H1 (cell line): Measurements from ENCODE around the gene MRPL34. TPM values are rescaled to one million over a fixed set of nuclear protein-coding genes. Genes with fewer than 3 reads are reported as not detected.

Experiments used
- CTCF ChIA-PET: fragments of 300-600 bp; sonication (Branson Sonifier 250); formaldehyde crosslinking; loops from one replicate; lab custom pipeline; 2021; ENCODE audit not compliant: partially characterized antibody; lab: Charles Lee
- POLR2A ChIA-PET: fragments of 300-600 bp; sonication (Branson Sonifier 250); formaldehyde crosslinking; loops from one replicate; lab custom pipeline; 2021; ENCODE audit warnings: inconsistent platforms; ENCODE audit not compliant: partially characterized antibody; lab: Charles Lee
- DNase-seq, 2 experiments: peaks; one replicate each; pipeline versions ENCODE4 v3.0.0 to v3.0.0-alpha.2; 2010 to 2022; ENCODE audit warnings: low spot score in 2 of 2, low read depth in 1 of 2, mixed read lengths in 1 of 2
- FAIRE-seq: peaks from 2 replicates; lab custom pipeline; 2011; peaks lifted over from hg19 to GRCh38; lab: Jason Lieb, UNC
- H2AFZ ChIP-seq: 2 replicates; pipeline ENCODE4 v1.8.1; 2012; ENCODE audit warnings: low read length, inconsistent platforms
- H2AK5ac ChIP-seq: 2 replicates; pipeline ENCODE4 v1.6.1; 2013; ENCODE audit warnings: low read depth, low read length
- H2BK120ac ChIP-seq: replicated peaks from 2 replicates; pipeline ENCODE3; 2013; ENCODE audit warnings: low read depth, low read length, inconsistent platforms
- H2BK12ac ChIP-seq: 2 replicates; pipeline ENCODE4 v1.6.1; 2013; ENCODE audit warnings: low read depth, low read length
- H2BK15ac ChIP-seq: 2 replicates; pipeline ENCODE4 v1.6.1; 2013; ENCODE audit warnings: low read length
- H2BK20ac ChIP-seq: 2 replicates; pipeline ENCODE4 v1.6.1; 2013; ENCODE audit warnings: low read length
- H2BK5ac ChIP-seq: 2 replicates; pipeline ENCODE4 v1.6.1; 2013; ENCODE audit warnings: low read depth, low read length
- H3K14ac ChIP-seq: 2 replicates; pipeline ENCODE4 v1.6.1; 2013; ENCODE audit warnings: inconsistent platforms; ENCODE audit not compliant: insufficient read length
- H3K18ac ChIP-seq: 2 replicates; pipeline ENCODE4 v1.6.1; 2013; ENCODE audit warnings: low read length; ENCODE audit errors: extremely low read depth
- H3K23ac ChIP-seq: 2 replicates; pipeline ENCODE4 v1.6.1; 2013; ENCODE audit warnings: inconsistent platforms; ENCODE audit not compliant: insufficient read length
- H3K23me2 ChIP-seq: 2 replicates; pipeline ENCODE4 v1.6.1; 2013; ENCODE audit warnings: low read depth, low read length
- H3K27ac ChIP-seq: 2 replicates; pipeline ENCODE4 v1.6.1; 2011; ENCODE audit warnings: low read depth, low read length, inconsistent platforms
- H3K27me3 ChIP-seq, 4 experiments: replicated peaks in 1 of 4; 1 replicate in 1 of 4; 2 replicates in 3 of 4; pipeline versions ENCODE4 v1.6.1 to v1.8.1; 2011 to 2013; ENCODE audit warnings: low read length in 3 of 4, mild to moderate bottlenecking in 3 of 4, inconsistent platforms in 2 of 4, mixed read lengths in 2 of 4, moderate library complexity in 1 of 4; ENCODE audit not compliant: control insufficient read depth in 3 of 4, insufficient read depth in 3 of 4; ENCODE audit errors: extremely low read depth in 1 of 4
- H3K36me3 ChIP-seq, 4 experiments: 2 replicates each; pipeline versions ENCODE4 v1.6.1 to v1.8.1; 2011 to 2013; ENCODE audit warnings: mild to moderate bottlenecking in 4 of 4, low read length in 3 of 4, moderate library complexity in 2 of 4, control low read depth in 1 of 4, inconsistent platforms in 1 of 4; ENCODE audit not compliant: insufficient read depth in 4 of 4, control insufficient read depth in 2 of 4
- H3K4ac ChIP-seq: replicated peaks from 2 replicates; pipeline ENCODE3; 2013; ENCODE audit warnings: low read length, low read depth, mixed read lengths, inconsistent platforms; ENCODE audit not compliant: insufficient read length
- H3K4me1 ChIP-seq, 4 experiments: replicated peaks in 1 of 4; 1 replicate in 1 of 4; 2 replicates in 3 of 4; pipeline versions ENCODE4 v1.6.1 to v1.8.1; 2011 to 2013; ENCODE audit warnings: low read length in 3 of 4, inconsistent platforms in 2 of 4, mixed read lengths in 1 of 4; ENCODE audit not compliant: insufficient read depth in 4 of 4, control insufficient read depth in 3 of 4
- H3K4me2 ChIP-seq, 2 experiments: 2 replicates each; pipeline versions ENCODE4 v1.6.1 to v1.8.1; 2011 to 2013; ENCODE audit warnings: low read depth in 2 of 2, low read length in 2 of 2, control low read depth in 1 of 2, inconsistent platforms in 1 of 2, mild to moderate bottlenecking in 1 of 2; ENCODE audit not compliant: insufficient read depth in 1 of 2
- H3K4me3 ChIP-seq, 4 experiments: fragments of 200-600, 300-600 bp in 1 of 4; sonication (generic), shearing (Covaris generic), sonication (Bioruptor Twin) in 1 of 4; 2 replicates each; pipeline versions ENCODE4 v1.5.1 to v1.8.1; 2011 to 2016; ENCODE audit warnings: low read length in 4 of 4, low read depth in 3 of 4, control low read depth in 2 of 4, inconsistent platforms in 2 of 4, mild to moderate bottlenecking in 2 of 4, mixed read lengths in 1 of 4, moderate library complexity in 1 of 4; ENCODE audit not compliant: insufficient read depth in 2 of 4; ENCODE audit errors: extremely low read depth in 1 of 4
- H3K56ac ChIP-seq: replicated peaks from 2 replicates; pipeline ENCODE3; 2013; ENCODE audit warnings: low read depth, mild to moderate bottlenecking, mixed read lengths, low read length, inconsistent platforms; ENCODE audit not compliant: insufficient read length
- H3K79me1 ChIP-seq: 2 replicates; pipeline ENCODE4 v1.6.1; 2013; ENCODE audit warnings: low read depth, low read length, control low read depth
- H3K79me2 ChIP-seq, 2 experiments: 2 replicates each; pipeline versions ENCODE4 v1.6.1 to v1.8.1; 2012 to 2013; ENCODE audit warnings: low read length in 2 of 2, mild to moderate bottlenecking in 2 of 2, inconsistent platforms in 1 of 2; ENCODE audit not compliant: insufficient read depth in 2 of 2, control insufficient read depth in 1 of 2
- H3K9ac ChIP-seq, 4 experiments: replicated peaks in 1 of 4; 1 replicate in 1 of 4; 2 replicates in 3 of 4; pipeline versions ENCODE4 v1.6.1 to v1.8.1; 2011 to 2013; ENCODE audit warnings: low read depth in 3 of 4, low read length in 3 of 4, control low read depth in 2 of 4, mild to moderate bottlenecking in 2 of 4, moderate library complexity in 2 of 4, inconsistent platforms in 1 of 4; ENCODE audit errors: extremely low read depth in 1 of 4
- H3K9me3 ChIP-seq, 2 experiments: 2 replicates each; pipeline versions ENCODE4 v1.6.1 to v1.8.1; 2012 to 2013; ENCODE audit warnings: mild to moderate bottlenecking in 2 of 2, moderate library complexity in 2 of 2, control low read depth in 1 of 2, inconsistent platforms in 1 of 2, low read depth in 1 of 2, low read length in 1 of 2, mixed read lengths in 1 of 2; ENCODE audit not compliant: insufficient read depth in 2 of 2
- H4K20me1 ChIP-seq, 2 experiments: replicated peaks in 1 of 2; 2 replicates each; pipeline versions ENCODE3 to v1.8.1; 2011 to 2013; ENCODE audit warnings: inconsistent platforms in 2 of 2, low read length in 2 of 2, mild to moderate bottlenecking in 1 of 2; ENCODE audit not compliant: insufficient read depth in 2 of 2, control insufficient read depth in 1 of 2
- H4K5ac ChIP-seq: 2 replicates; pipeline ENCODE4 v1.6.1; 2013; ENCODE audit warnings: low read length, low read depth, mixed read lengths, inconsistent platforms; ENCODE audit not compliant: insufficient read length
- H4K8ac ChIP-seq: 2 replicates; pipeline ENCODE4 v1.8.0; 2013; ENCODE audit warnings: mild to moderate bottlenecking, moderate library complexity, low read length, inconsistent platforms; ENCODE audit not compliant: insufficient read depth; ENCODE audit errors: extremely low read depth
- H4K91ac ChIP-seq: replicated peaks from 2 replicates; pipeline ENCODE3; 2013; ENCODE audit warnings: low read length, mixed read lengths, inconsistent platforms; ENCODE audit not compliant: insufficient read length
- GABPA ChIP-seq: IDR thresholded peaks from 2 replicates; pipeline ENCODE4 v1.6.1; 2011; ENCODE audit warnings: mild to moderate bottlenecking, low read length, moderate library complexity, borderline replicate concordance; ENCODE audit not compliant: insufficient read depth
- KDM1A ChIP-seq: fragments of 200-600, 300-600 bp; sonication (generic); IDR thresholded peaks from 2 replicates; pipeline ENCODE4 v1.7.1; 2016; ENCODE audit warnings: mild to moderate bottlenecking, low read length, borderline replicate concordance
- SIN3A ChIP-seq, 2 experiments: IDR thresholded peaks in 1 of 2; conservative IDR thresholded peaks in 1 of 2; 2 replicates each; pipeline ENCODE4 v1.6.1; 2011 to 2012; ENCODE audit warnings: low read length in 2 of 2, improper control_type of control experiment in 1 of 2, low read depth in 1 of 2, mild to moderate bottlenecking in 1 of 2
- TAF7 ChIP-seq: optimal IDR thresholded peaks from 2 replicates; pipeline ENCODE3; 2011; ENCODE audit warnings: low read depth, mild to moderate bottlenecking, inconsistent platforms, low read length, moderate library complexity, borderline replicate concordance
- WGBS, 2 experiments: shearing (Covaris generic) in 1 of 2; methylation state at CpG; one replicate each; pipeline versions ENCODE4 v1.1.6 to v1.1.7; 2013 to 2015; ENCODE audit warnings: low lambda C conversion rate in 2 of 2, mixed read lengths in 2 of 2, inconsistent platforms in 1 of 2, low coverage in 1 of 2, missing lambda C conversion rate in 1 of 2; ENCODE audit not compliant: insufficient replicate concordance in 2 of 2, insufficient coverage in 1 of 2, insufficient read length in 1 of 2; ENCODE audit errors: extremely low coverage in 1 of 2, missing lambda C conversion rate in 1 of 2; 5-methylcytosine and 5-hydroxymethylcytosine counted together
- polyA plus RNA-seq, 7 experiments: library from polyadenylated mRNA; depleted of rRNA in 3 of 7; stranded (reverse) in 5 of 7; unstranded in 2 of 7; fragments of >200 nt in 5 of 7; fragments of 200-250 nt in 2 of 7; gene quantifications; 1 replicate in 5 of 7; 2 replicates in 1 of 7; 4 replicates in 1 of 7; pipeline versions ENCODE4 v1.2.1 to v1.2.3, GENCODE V29; 2011 to 2013; ENCODE audit warnings: missing spikeins in 2 of 7, mixed read lengths in 2 of 7
- total RNA-seq: library from RNA; stranded (reverse); fragmentation: NEBNext Ultra II Directional; extraction: Animal tissue kit (Norgen Biotek cat#: 25700); gene quantifications from 2 replicates; pipeline ENCODE4 v1.2.1, GENCODE V29; 2021

Gene MRPL34
- total and polyA plus RNA-seq, 2 of the 8 experiments (the other 6 are each of a cell fraction or from before 2014, with no cell fraction given), result 91.9 to 99.6 TPM

GRCh38 chr19:17332360-17332676 lies 26.6 kb downstream of the MRPL34 start:
- WGBS, 2 experiments, result 90% methylated on average over 8 of the region's 8 CpGs; no CpG with 5 or more reads in 1 of the 2 experiments
- no peak overlapping the region for H2AK5ac ChIP-seq

More at GRCh38 chr19:17332360-17332676, 26.6 kb downstream of the MRPL34 start:
- Histone ChIP-seq H3K23me2 (peaks cover 19% of the 10 kb centered on the region), H3K23ac (no peak overlapping the region), H4K20me1 (peaks cover 0 to 14% of the 10 kb centered on the region in 2 experiments), H2AFZ (no peak overlapping the region), H3K56ac (no peak overlapping the region), H3K27ac (no peak overlapping the region), H2BK15ac (no peak overlapping the region), H2BK12ac (no peak overlapping the region), H3K79me1 (0 out of 2 replicates have a peak, but pooled peaks cover 2% of the 10 kb centered on the region), H4K8ac (no peak overlapping the region), H3K9ac (no peak overlapping the region), H4K5ac (no peak overlapping the region), H2BK120ac (no peak overlapping the region), H3K79me2 (no peaks in the 10 kb centered on the region), H4K91ac (no peak overlapping the region), H3K9me3 (no peaks in the 10 kb centered on the region), H3K4me1 (peaks cover 0 to 24% (median 18%) of the 10 kb centered on the region in 4 experiments; a peak in 6 of 7 replicates), H3K14ac (no peak overlapping the region), H3K4ac (no peak overlapping the region), H2BK20ac (no peak overlapping the region), H3K27me3 (no peaks in the 10 kb centered on the region; a peak in 1 of 7 replicates), H3K4me3 (no peak overlapping the region), H3K36me3 (no peaks in the 10 kb centered on the region), H3K18ac (no peak overlapping the region), H2BK5ac (no peak overlapping the region), H3K4me2 (no peak overlapping the region; a peak in 1 of 4 replicates)
- TF ChIP-seq TAF7, result no peak
- no peak for TF ChIP-seq GABPA
- TF ChIP-seq SIN3A (conservative IDR thresholded peaks at IDR 0.05 in 1 of 2, IDR thresholded peaks at IDR 0.05 in 1 of 2; ENCODE audit: low read depth in 1 of 2, low read length in 2 of 2), result peak in 1 of 2 experiments; percentile 80; a peak in 1 of 4 replicates
- TF ChIP-seq KDM1A, result no peak
- CTCF ChIA-PET, result interaction anchor here (0.6 to 2.8 kb wide), 15 partner anchors 11 to 233 kb away, joined by 3 to 14 read pairs (median 4); no protein-coding TSS in a partner anchor
- POLR2A ChIA-PET, result interaction anchor here (1.2 to 17.1 kb wide), 6 partner anchors 7 to 106 kb away, joined by 3 to 329 read pairs (median 11); partner anchors contain the start of genes ABHD8, DDA1, MRPL34 and OCEL1
- DNase-seq (no peak), FAIRE-seq (no peak)
